Brain microvascular endothelial cell (primary cell): ENCODE results near the gene FOLR1.
"Not testable (repeated sequence)": the region's sequence is repeated elsewhere in the genome, so short reads cannot be mapped to it uniquely, and the experiment has no call there.

ENCODE experiments used
- DNase-seq: peaks from one replicate; pipeline ENCODE4 v3.0.0-alpha.2; 2020
- H3K27ac ChIP-seq: fragments of 250-450 bp; sonication (Bioruptor Pico); 2 replicates; pipeline ENCODE4 v1.5.1; 2020; ENCODE audit warnings: mild to moderate bottlenecking, moderate library complexity
- H3K27me3 ChIP-seq: fragments of 250-450 bp; sonication (Bioruptor Pico); replicated peaks from 2 replicates; pipeline ENCODE4 v1.5.1; 2020; ENCODE audit warnings: mild to moderate bottlenecking
- H3K36me3 ChIP-seq: fragments of 250-450 bp; sonication (Bioruptor Pico); replicated peaks from 2 replicates; pipeline ENCODE4 v1.5.1; 2020; ENCODE audit warnings: mild to moderate bottlenecking
- H3K4me3 ChIP-seq: 2 replicates; pipeline ENCODE4 v1.5.1; 2011; ENCODE audit warnings: low read depth, mild to moderate bottlenecking, control low read depth, low read length, moderate library complexity
- CTCF ChIP-seq: IDR thresholded peaks from 2 replicates; pipeline ENCODE4 v1.5.1; 2011; ENCODE audit warnings: low read depth, mild to moderate bottlenecking, moderate library complexity, low read length, control low read depth, inconsistent platforms; ENCODE audit errors: missing control alignments
- in situ Hi-C: cut with HindIII; loops from 2 replicates; pipeline ENCODE4 v1.10.0; 2017; ENCODE audit warnings: low sequenced_read_pairs, low pct_ligation_motif_present

Gene FOLR1

GRCh38 chr11:72202571-72202970 lies 10.6 kb downstream of the FOLR1 start:
- DNase-seq, result no peak
- Histone ChIP-seq H3K27me3 (no peaks in the 10 kb centered on the region), H3K27ac (no peak overlapping the region), H3K36me3 (no peaks in the 10 kb centered on the region), H3K4me3 (no peak overlapping the region)
- in situ Hi-C loops, result no loop called here
- TF ChIP-seq CTCF, result no peak

DNA sequence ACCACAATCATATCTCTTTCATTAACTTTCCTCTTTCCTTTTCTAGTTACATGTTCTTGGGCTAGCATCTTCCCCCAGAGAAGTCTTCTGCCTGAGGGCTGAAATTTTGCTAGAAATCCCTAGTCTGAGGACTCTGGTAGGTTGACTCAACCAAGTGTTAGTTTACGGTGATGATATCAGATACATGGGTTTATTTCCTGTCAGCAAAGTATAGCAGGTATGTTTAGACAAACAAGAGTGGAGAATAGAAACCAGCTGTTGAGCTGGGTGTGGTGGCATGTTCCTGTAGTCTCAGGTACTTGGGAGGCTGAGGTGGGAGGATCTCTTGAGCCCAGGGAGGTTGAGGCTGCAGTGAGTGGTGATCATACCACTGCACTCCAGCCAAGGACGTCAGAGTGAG lies 11.2 kb downstream of the FOLR1 start:
- Histone ChIP-seq H3K27me3 (no peaks in the 10 kb centered on the region), H3K36me3 (no peaks in the 10 kb centered on the region), H3K27ac (no peak overlapping the region), H3K4me3 (no peak overlapping the region)
- in situ Hi-C loops, result no loop called here
- TF ChIP-seq CTCF, result no peak
- no peak for DNase-seq

DNA sequence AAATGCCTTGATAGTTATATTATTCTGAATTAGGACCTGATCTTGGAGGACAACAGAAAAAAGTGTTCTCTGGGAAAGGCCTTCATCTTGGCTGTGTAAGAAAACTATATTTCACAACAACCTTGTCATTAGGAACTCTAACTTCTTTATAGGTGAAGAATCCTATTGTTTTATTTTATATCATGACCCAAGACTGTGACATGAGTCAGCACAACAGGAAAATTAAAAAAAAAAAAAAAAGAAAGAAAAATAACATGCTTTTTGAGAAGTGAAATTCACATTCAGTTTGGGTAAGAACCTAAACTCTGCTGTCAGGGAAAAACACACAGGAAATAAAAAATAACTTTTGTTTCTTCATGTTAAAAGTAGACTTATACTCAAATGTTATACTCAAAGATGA lies 12.9 kb downstream of the FOLR1 start:
- in situ Hi-C loops, result no loop called here
- H3K27me3 ChIP-seq, result no peaks in the 10 kb centered on the region
- no peaks in the 10 kb centered on the region for H3K36me3 ChIP-seq
- H3K4me3 ChIP-seq, result no peak overlapping the region
- no peak overlapping the region for H3K27ac ChIP-seq
- DNase-seq, result no peak
- TF ChIP-seq CTCF, result no peak

GRCh38 chr11:72206794-72207193 lies 14.9 kb downstream of the FOLR1 start:
- in situ Hi-C loops, H3K36me3 ChIP-seq, H3K27ac ChIP-seq, H3K27me3 ChIP-seq, DNase-seq, H3K4me3 ChIP-seq: not testable (repeated sequence)

- H3K27me3 ChIP-seq, result no peaks in the 10 kb centered on the region
- DNase-seq, result no peak
- no peak overlapping the region for H3K4me3 ChIP-seq
- TF ChIP-seq CTCF, result no peak
- in situ Hi-C loops, result no loop called here
- H3K27ac ChIP-seq, result no peak overlapping the region
- H3K36me3 ChIP-seq, result no peaks in the 10 kb centered on the region
These were observed 16.3 kb downstream of the FOLR1 start for GRCh38 chr11:72208281-72208680.

GRCh38 chr11:72209101-72209500 lies 17.2 kb downstream of the FOLR1 start:
- H3K27ac ChIP-seq, result no peak overlapping the region
- in situ Hi-C loops, result no loop called here
- H3K4me3 ChIP-seq, result no peak overlapping the region
- TF ChIP-seq CTCF, result no peak
- H3K27me3 ChIP-seq, result no peaks in the 10 kb centered on the region
- DNase-seq, result no peak
- H3K36me3 ChIP-seq, result no peaks in the 10 kb centered on the region
